GM12878 (cell line): ENCODE measurements around the gene NAB1.

Experiments used
- BCL11A ChIP-seq: IDR thresholded peaks from 2 replicates; pipeline ENCODE4 v1.6.1; 2011; ENCODE audit warnings: low read depth, low read length
- CTCF ChIP-seq, 3 experiments: IDR thresholded peaks in 2 of 3; conservative IDR thresholded peaks in 1 of 3; 2 replicates each; pipeline ENCODE4 v1.5.1; 2011; ENCODE audit warnings: low read depth in 3 of 3, low read length in 3 of 3, mild to moderate bottlenecking in 3 of 3, control low read depth in 2 of 3, moderate library complexity in 2 of 3, inconsistent platforms in 1 of 3, mixed read lengths in 1 of 3; ENCODE audit not compliant: control insufficient read depth in 2 of 3, insufficient read depth in 1 of 3; ENCODE audit errors: extremely low read depth in 1 of 3
- ESRRA ChIP-seq: IDR thresholded peaks from 2 replicates; pipeline ENCODE4 v1.6.1; 2012; ENCODE audit warnings: mild to moderate bottlenecking, low read length, improper control_type of control experiment
- EZH2 ChIP-seq: IDR thresholded peaks from 2 replicates; pipeline ENCODE4 v1.6.1; 2012; ENCODE audit warnings: low read depth, mild to moderate bottlenecking, control low read depth, inconsistent platforms, low read length, borderline replicate concordance; ENCODE audit not compliant: control insufficient read depth
- FOXK2 ChIP-seq: fragments of 450-650 bp; IDR thresholded peaks from 2 replicates; pipeline ENCODE4 v1.6.1; 2017; ENCODE audit warnings: mild to moderate bottlenecking, moderate library complexity
- MXI1 ChIP-seq: fragments of 150-350 bp; IDR thresholded peaks from 2 replicates; pipeline ENCODE4 v1.6.1; 2011; ENCODE audit warnings: low read depth, mild to moderate bottlenecking, inconsistent platforms, low read length, improper control_type of control experiment
- PBX3 ChIP-seq: IDR thresholded peaks from 2 replicates; pipeline ENCODE4 v1.6.1; 2011; ENCODE audit warnings: mild to moderate bottlenecking, low read depth, low read length, moderate library complexity; ENCODE audit not compliant: insufficient replicate concordance
- POLR2AphosphoS5 ChIP-seq: IDR thresholded peaks from 2 replicates; pipeline ENCODE4 v1.6.1; 2011; ENCODE audit warnings: mild to moderate bottlenecking, low read length, inconsistent platforms
- RFX5 ChIP-seq: IDR thresholded peaks from 2 replicates; pipeline ENCODE4 v1.6.1; 2011; ENCODE audit warnings: low read depth, low read length, improper control_type of control experiment
- SIX5 ChIP-seq: IDR thresholded peaks from 2 replicates; pipeline ENCODE4 v1.6.1; 2011; ENCODE audit warnings: mild to moderate bottlenecking, low read depth, low read length, moderate library complexity; ENCODE audit not compliant: severe bottlenecking
- SP1 ChIP-seq: IDR thresholded peaks from one replicate; pipeline ENCODE4 v1.6.1; 2011; ENCODE audit warnings: low read depth, low read length
- TCF12 ChIP-seq: IDR thresholded peaks from 2 replicates; pipeline ENCODE4 v1.6.1; 2011; ENCODE audit warnings: low read depth, mild to moderate bottlenecking, low read length
- ZSCAN29 ChIP-seq: fragments of 450-650 bp; IDR thresholded peaks from 2 replicates; pipeline ENCODE4 v1.6.1; 2017; ENCODE audit warnings: mild to moderate bottlenecking, moderate library complexity

GRCh38 chr2:190656301-190656700 lies 7.4 kb downstream of the NAB1 start:
- TF ChIP-seq POLR2AphosphoS5 (no peak), FOXK2 (no peak), CTCF (IDR thresholded peaks at IDR 0.05 in 2 of 3, conservative IDR thresholded peaks at IDR 0.05 in 1 of 3; ENCODE audit: control insufficient read depth in 2 of 3, extremely low read depth in 1 of 3, insufficient read depth in 1 of 3, low read depth in 3 of 3, low read length in 3 of 3) (no peak), ZSCAN29 (no peak), ESRRA (no peak), EZH2 (no peak), MXI1 (no peak), TCF12 (no peak), BCL11A (no peak), RFX5 (no peak), SP1 (no peak), PBX3 (no peak), SIX5 (no peak)
